ENCODE results near the gene SPSB4.
"Not testable (repeated sequence)": the region's sequence is repeated elsewhere in the genome, so short reads cannot be mapped to it uniquely, and the experiment has no call there.

The SPSB4 gene

GRCh38 chr3:141050576-141051442 lies at the start of gene SPSB4:
TSS of gene SPSB4 (plus strand) at chr3:141051347. CDS start at chr3:141066105, 14,758 bp downstream.
- DNase-seq = peak; percentile 27

- no peak for DNase-seq
Measured at GRCh38 chr3:141006344-141006743, 44.8 kb upstream of the SPSB4 start.

GRCh38 chr3:141009496-141009895 lies 41.7 kb upstream of the SPSB4 start:
- no peak for DNase-seq

DNA sequence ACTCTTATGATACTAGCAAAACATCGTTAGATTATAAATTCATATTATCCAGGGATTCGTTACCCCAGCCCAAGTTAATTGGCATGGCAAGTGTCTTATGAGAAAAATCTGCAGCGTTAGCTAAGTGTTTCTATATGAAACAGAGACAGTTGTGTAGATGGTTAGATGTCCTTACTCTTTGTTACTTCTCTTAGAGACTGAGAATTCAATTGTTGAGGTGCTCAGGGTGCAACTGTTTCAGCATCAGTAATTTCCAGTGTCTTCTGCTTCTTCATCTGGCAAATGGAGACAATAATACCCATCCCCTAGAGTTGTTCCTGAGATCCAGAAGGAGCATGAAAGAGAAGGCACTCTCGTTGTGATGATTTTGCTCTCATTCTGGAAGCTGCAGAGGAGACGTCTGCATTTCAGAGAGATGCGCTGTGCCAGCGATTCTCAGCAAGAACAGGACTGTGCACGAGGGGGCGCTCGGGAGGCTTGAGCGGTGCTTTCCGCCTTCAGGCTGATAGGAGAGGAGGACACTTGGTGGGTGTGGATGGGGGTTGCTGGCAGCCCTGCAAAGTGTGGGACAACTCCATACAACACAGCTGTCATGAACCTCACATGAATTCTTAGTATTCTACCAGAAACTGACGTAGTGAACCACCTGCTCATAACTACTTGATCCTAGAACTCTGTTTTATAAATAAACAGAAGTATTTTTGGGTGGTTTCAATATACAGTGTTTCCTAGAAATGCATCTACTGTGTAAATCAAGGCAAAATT lies 39.7 kb upstream of the SPSB4 start:
- DNase-seq = peak; percentile 33

- no peak for DNase-seq
Measured at GRCh38 chr3:141011997-141012262, 39.2 kb upstream of the SPSB4 start.

DNA sequence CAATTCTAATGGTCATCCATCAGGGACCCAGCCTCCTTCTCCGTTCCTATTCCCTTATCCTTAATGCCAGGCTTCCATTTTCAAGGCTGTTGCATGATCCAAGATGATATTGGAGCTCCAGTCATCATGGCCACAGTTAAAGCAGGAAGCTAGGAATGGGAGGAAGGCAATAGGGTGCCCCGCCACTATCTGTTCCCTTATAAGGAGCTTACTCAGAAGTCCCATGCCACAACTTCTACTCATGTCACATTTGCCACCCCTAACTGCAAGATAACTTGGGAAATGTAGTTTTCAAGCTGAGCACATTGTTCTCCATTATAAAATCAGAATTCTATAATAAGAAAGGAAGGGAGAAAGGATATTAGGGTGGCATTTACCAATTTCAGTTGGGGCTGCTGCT lies 38.6 kb upstream of the SPSB4 start:
- DNase-seq = no peak

GRCh38 chr3:141015481-141015880 lies 35.7 kb upstream of the SPSB4 start:
- peak; percentile 9 for DNase-seq

- DNase-seq = not testable (repeated sequence)
Measured at GRCh38 chr3:141017366-141018322, 33.5 kb upstream of the SPSB4 start.

DNA sequence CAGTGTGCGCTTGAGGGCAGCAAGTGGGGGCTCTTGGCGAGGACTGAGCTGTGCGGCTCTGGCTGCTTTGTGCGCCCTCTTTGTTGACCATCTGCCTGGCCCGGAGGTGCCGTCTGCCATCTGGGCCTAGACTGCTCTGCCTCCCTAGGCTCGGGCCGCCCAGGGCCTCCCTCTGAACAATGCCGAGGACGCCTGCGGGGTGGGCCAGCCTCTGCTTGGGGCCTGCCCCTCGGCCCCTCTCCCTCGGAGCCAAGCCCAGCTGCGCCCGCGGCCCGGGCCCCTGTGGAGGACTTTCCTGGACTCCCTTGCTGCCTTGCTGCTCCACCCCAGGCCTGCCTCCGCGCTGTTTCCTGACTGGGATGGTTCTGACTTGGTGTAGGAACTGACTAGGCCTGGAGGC lies 31.9 kb upstream of the SPSB4 start:
- no peak for DNase-seq

GRCh38 chr3:141020143-141020830 lies 30.9 kb upstream of the SPSB4 start:
- DNase-seq = no peak

GRCh38 chr3:141021261-141021660 lies 29.9 kb upstream of the SPSB4 start:
- no peak for DNase-seq

DNA sequence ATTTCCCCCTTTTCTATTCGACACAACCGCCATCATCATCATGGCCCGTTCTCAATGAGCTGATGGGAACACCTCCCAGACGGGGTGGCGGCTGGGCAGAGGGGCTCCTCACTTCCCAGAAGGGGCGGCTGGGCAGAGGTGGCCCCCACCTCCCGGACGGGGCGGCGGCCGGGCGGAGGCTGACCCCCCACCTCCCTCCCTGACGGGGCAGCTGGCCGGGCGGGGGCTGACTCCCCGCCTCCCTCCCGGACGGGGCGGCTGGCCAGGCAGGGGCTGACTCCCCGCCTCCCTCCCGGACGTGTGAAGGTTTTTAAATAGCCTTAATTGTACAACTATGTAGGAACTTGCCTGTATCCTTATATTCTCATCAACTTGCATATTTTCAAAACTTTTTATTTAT lies 20.9 kb upstream of the SPSB4 start:
- DNase-seq = no peak

GRCh38 chr3:141039589-141039988 lies 11.6 kb upstream of the SPSB4 start:
- DNase-seq = no peak

DNA sequence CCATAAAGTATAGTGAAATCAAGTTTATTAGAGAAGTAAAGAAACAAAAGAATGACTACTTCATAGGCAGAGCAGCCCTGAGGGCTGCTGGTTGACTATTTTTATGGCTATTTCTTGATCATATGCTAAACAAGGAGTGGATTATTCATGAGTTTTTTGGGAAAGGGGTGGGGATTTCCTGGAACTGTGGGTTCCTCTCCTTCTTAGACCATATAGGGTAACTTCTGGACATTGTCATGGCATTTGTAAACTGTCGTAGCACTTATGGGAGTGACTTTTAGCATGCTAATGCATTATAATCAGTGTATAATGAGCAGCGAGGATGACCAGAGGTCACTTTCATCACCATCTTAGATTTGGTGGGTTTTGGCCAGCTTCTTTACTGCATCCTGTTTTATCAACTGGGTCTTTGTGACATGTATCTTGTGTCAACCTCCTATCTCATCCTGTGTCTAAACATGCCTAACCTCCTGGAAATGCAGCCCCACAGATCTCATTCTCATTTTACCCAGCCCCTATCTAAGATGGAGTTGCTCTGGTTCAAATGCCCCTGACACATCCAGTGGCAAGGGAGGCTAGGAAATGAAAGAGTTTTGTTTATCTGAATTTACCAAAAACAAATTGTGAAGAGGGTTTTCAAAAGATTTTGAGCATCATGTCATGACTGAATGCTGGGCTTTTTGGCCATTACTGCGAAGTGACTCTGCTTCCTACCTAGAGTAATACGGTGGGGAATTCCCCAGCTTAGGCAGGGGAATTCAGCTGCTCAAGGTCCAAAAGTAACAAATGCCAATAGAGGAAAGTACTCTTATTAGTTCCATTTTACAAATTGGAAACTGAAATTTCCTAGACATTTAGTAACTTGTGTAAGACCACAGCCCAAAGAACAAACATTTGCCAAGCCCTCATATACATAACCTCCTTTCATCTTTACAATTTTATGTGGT lies 6.2 kb upstream of the SPSB4 start:
- no peak for DNase-seq

- no peak for DNase-seq
Measured at GRCh38 chr3:141045849-141046248, 5.3 kb upstream of the SPSB4 start.

- no peak for DNase-seq
Measured at GRCh38 chr3:141047168-141047567, 4.0 kb upstream of the SPSB4 start.

DNA sequence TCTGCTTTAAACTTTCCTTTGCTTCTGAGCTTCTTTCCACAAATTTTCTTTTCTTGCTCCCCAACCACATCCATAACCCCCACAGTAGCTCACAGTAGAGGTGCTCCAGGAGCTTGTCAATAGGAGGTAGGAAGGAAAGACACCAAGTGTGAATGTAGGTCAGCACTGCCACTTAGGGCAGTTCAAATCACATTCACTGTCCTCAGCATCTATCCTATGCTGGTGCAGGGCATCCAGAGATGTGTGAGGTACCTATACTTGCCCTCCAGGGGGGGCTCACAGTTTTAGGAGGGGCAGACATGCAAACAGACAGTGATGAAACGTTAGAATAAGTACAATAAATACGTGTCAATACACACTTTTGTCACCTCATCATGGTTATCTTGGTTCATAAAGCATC lies 1.5 kb upstream of the SPSB4 start:
- DNase-seq = no peak

DNA sequence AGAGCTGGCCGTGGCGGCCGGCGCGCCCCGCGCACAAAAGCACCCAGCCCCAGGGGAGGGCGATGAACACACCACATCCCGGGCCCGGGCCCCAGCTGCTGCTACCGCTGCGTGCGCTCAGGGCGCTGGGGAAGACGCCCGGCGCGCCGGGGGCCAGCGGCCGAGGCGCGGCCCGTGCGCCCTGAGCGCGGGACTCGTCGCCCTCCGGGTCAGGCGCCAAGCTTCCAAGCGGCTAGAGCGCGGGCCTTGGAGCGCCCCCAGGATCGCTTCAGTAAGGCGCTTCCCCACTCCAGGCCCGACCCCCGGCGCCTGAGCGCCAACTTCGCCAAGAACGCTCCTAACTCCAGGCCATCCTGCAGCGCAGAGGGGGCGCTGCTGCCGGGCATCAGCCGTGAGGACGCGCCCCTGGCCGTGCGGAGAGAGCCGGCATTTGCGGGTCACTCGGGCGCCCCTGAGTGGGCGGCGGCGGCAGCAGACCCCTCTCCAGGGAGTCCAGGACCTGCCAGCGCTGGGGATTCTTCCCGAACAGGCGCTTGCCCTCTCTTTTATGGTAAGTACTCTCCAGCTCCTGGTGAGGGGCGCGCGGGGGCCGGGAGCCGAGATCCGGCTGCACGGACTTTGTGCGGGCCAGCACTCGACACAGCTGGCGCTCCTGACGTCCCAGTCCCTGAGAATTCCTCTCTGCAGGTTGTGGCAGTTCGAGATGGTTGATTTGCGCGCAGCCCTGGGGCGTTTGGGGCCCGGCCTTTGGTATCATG lies 475 bp downstream of the SPSB4 start:
- DNase-seq = no peak

- no peak for DNase-seq
Measured at GRCh38 chr3:141052201-141053069, 1.3 kb downstream of the SPSB4 start.

DNA sequence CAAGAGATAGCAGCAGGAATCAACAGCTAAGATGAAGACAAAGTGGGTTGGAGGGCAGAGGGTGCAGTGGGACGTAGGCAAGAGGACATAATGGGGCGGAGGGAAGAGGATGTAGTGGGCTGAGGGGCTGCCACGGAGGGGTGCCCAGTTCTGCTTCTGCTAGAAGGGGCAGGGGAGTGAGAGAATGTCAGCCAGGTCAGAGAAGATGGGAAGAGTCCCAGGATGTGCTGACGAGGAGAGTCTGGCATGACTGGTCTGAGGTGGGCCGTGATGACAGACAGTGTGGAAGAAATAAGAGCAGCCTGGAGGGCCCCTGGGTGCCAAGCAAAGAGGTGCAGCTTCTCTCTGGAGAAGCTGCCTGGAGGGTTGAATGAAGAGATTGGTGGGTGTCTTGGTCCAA lies 4.0 kb downstream of the SPSB4 start:
- no peak for DNase-seq
